HG02571 (cell line): ENCODE results near the gene MRTO4.
"Not testable (repeated sequence)": the region's sequence is repeated elsewhere in the genome, so short reads cannot be mapped to it uniquely, and the experiment has no call there.

Experiments used
- ATAC-seq: cut with Tn5 transposase; IDR thresholded peaks from one replicate; pipeline ENCODE4 v1.9.1; 2021; ENCODE audit warnings: mild to moderate bottlenecking, moderate library complexity; ENCODE audit not compliant: unreplicated experiment

Gene MRTO4

DNA sequence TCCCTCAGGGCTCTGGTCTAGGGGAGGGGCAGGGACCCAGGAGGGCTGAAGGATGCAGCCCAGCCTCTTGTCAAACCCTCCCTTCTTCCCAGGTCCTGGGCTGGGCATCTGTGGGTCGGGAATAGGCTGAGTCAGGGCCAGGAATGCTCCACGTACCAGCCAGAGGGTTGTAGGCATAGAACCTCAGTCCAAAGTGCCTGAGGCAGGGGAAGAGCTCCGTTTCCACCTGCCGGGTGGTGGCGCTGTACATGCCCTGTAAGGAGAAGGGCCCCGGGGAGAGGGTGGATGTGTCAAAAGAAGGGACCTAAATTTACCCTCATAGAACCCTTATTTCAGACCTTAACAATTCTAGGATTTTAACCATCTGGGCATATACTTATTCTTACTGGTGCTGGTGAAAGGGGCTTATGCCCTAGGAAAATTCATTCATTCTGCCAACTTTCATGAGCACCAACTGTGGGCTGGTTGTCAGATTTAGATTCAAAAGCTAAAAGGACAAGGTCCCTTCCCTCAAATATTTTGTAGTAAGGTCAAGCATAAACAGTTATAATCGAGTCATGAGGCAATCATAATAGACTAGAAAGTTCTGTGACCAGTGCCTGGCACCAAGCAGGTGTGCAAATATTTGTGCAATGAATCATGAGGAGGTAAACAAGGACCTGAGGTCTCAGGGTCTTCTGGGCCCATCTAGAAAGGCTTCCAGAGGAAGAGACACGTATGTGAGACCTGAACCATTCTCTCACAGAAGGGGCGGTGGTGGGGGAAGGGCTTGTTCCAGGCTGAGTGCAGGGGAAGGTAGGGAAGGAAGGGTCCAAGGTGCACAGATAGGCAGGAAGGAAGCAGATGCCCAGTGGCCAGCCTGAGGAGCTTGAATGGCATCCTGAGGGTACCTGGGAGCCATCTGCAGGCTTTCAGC is 18.1 kb downstream of the MRTO4 start:
- ATAC-seq, result not testable (repeated sequence)

DNA sequence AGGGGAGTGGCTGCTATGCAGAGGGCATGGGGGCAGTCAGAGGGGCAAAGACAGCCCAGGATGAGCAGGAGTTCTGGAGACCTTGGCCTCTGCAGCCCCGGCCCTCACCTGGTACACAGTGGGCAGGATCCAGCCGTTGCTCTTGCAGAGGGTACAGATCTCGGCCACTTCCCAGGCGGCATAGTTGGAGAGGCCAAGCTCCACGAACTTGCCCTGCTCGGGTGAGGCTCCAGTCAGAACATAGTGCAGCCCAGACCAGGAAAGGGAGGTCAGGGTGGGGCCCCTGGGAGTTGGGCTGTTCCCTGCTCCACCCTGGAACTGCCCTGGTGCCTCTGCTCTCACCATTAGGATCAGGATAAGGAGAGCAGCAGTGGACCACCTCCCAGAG is 18.7 kb downstream of the MRTO4 start:
- ATAC-seq, result not testable (repeated sequence)

- ATAC-seq, result no peak
Observed at GRCh38 chr1:19272064-19272463, 20.5 kb downstream of the MRTO4 start.

GRCh38 chr1:19273106-19273843 is 21.7 kb downstream of the MRTO4 start:
- no peak for ATAC-seq

DNA sequence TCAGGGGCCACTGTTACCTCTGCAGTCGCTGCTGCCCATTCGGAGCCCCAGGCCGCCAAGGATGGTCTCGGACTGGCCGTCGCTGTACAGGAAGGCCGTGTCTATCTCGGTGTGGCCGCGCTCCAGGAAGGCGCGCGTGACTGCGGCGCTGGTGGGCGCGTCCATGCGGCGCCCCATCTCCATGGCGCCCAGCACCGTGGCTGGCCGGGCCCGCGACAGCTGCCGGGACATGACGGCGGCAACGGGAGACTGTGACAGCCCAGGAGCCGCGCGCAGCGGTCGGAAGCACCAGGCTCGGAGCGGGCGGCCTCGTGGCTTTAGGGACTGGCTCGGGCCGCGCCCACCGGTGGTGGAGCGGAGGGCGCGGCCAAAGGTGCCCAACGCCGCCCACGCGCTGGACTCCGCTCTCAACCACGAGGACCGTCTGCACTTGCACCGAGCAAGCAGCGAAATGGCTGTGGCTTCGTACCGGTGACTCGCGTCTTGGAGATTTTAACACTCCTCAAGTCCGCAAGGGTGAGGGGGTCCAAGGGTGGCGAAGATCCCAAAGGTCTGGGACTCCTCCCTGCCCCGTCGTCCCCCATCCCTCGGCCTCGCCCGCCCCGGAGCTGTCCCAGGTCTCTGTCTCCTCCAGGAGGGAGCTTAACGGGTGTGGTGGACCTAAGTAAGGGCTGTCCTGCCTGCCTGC is 22.4 kb downstream of the MRTO4 start:
- ATAC-seq, result not testable (repeated sequence)

DNA sequence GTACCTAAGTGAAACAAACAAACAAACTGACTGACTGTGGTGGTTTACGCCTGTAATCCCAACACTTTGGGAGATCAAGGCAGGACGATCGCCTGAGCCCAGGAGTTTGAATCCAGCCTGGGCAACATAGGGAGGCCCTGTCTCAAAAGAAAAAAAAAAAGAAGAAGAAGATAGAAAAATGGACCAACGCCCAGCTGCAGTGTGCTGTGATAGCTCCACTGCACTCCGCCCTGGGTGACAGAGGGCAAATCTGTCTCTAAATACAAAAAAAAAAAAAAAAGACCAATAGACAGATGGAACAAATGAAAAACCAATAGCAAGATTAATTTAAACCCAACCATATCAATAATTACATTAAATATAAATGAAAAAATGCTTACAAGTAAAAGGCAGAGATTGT is 23.0 kb downstream of the MRTO4 start:
- ATAC-seq, result no peak

- ATAC-seq, result no peak
Observed at GRCh38 chr1:19283891-19284290, 32.3 kb downstream of the MRTO4 start.

- no peak for ATAC-seq
Observed at GRCh38 chr1:19284881-19285280, 33.3 kb downstream of the MRTO4 start.

DNA sequence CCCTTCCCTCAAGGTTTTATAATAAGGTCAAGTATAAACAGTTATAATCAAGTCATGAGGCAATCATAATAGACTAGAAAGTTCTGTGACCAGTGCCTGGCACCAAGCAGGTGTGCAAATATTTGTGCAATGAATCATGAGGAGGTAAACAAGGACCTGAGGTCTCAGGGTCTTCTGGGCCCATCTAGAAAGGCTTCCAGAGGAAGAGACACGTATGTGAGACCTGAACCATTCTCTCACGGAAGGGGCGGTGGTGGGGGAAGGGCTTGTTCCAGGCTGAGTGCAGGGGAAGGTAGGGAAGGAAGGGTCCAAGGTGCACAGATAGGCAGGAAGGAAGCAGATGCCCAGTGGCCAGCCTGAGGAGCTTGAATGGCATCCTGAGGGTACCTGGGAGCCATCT is 33.8 kb downstream of the MRTO4 start:
- ATAC-seq, result not testable (repeated sequence)

GRCh38 chr1:19285807-19286206 is 34.2 kb downstream of the MRTO4 start:
- ATAC-seq, result not testable (repeated sequence)

- ATAC-seq, result no peak
Observed at GRCh38 chr1:19287436-19288185, 36.0 kb downstream of the MRTO4 start.

DNA sequence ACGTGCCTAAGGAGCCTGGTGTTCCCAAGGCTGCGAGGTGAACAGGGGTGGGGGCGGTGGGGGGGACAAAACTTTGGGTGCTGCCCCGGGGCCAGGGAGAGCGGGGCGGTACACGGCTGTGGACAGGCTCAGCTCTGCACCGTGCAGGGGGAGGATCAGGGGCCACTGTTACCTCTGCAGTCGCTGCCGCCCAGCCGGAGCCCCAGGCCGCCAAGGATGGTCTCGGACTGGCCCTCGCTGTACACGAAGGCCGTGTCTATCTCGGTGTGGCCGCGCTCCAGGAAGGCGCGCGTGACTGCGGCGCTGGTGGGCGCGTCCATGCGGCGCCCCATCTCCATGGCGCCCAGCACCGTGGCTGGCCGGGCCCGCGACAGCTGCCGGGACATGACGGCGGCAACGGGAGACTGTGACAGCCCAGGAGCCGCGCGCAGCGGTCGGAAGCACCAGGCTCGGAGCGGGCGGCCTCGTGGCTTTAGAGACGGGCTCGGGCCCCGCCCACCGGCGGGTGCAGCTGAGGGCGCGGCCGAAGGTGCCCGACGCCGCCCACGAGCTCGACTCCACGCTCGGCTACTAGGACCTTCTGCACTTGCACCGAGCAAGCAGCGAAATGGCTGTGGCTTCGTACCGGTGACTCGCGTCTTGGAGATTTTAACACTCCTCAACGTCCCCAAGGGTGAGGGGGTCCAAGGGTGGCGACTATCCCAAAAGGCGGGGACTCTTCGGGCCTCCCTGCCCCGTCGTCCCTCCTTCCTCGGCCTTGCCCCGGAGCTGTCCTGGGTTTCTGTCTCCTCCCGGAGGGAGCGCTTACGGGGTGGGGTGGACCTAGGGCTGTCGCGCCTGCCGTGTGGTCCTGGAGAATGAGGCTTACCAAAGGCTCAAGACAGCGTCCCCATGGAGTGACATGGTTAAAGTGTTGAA is 37.0 kb downstream of the MRTO4 start, which contains the start of gene AKR7A3:
TSS of gene AKR7A3 (minus strand) at position 447 of the 918 bp plus-strand sequence. CDS start at position 386, 61 bp downstream.
- ATAC-seq, result not testable (repeated sequence)

GRCh38 chr1:19289244-19289643 is 37.6 kb downstream of the MRTO4 start:
- ATAC-seq, result no peak

DNA sequence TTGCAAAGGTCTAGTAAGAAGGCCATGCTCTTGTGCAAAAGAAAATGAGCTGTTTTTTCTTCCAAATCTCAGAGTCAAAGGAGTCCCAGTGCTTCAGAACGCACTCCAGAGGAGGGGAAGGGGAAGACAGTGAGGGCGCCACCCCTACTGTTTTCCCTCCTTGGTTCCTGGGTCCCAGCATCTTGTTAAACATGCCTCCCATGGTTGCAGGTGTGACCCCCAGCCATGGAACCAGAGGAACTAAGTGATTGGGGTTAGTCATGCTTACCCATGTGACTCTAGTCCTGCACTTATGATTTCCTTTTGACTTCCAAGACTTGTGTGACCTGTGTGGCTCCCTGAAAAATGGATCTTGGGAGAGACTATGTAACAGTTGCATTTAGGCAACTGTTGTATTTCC is 43.0 kb downstream of the MRTO4 start:
- no peak for ATAC-seq

- no peak for ATAC-seq
Observed at GRCh38 chr1:19300211-19300610, 48.6 kb downstream of the MRTO4 start.

DNA sequence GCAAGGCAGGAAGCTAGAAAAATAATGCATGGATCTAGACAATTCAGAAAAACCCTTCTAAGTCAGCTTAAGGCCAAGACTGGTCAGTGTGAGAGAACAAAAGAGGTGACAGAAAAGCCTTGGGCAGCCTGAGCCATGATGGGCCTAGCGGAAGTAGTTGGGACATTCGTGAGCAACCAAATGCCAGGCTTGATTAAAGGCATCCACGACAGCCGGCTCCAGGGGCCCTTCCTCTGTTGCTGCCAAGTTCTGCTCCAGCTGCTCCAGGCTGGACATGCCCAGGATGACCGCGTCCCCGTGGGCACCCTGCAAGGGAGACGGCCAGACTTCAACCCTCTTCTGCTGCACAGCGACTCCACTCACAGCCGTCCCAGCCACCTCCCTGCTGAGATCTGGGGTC is 52.5 kb downstream of the MRTO4 start:
- not testable (repeated sequence) for ATAC-seq

DNA sequence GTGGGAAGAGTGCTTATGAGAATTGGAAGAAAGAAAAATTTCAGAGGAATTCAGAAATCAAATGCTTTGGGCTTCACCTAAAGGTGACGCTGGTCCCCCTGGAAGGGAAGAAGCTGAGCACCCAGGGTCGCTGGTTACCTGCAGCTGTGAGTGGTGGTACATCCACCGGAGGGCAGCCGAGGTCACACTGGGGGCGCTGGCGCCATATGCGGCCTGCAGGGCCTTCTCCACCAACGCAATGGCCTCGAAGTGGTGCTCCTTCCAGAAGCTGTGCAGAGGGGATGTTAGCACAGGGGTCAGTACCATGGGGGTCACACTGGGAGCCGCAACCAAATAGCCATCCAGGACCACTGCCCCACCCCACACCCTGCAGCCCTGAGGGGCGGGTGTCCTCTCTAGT is 54.3 kb downstream of the MRTO4 start:
- no peak for ATAC-seq

DNA sequence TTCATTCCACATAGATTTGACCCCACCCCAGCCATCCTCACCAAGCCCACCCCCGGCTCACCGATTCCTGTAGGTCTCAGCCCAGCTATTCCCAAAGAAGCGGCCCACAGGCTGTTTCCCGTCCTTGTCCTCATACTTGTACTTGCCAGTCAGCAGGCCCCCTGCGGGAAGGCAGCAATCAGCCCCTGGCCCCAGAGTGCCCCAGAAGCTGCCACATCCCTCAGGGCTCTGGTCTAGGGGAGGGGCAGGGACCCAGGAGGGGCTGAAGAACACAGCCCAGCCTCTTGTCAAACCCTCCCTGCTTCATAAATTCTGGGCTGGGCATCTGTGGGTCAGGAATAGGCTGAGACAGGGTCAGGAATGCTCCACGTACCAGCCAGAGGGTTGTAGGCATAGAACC is 55.3 kb downstream of the MRTO4 start:
- no peak for ATAC-seq

- no peak for ATAC-seq
Observed at GRCh38 chr1:19307794-19308508, 56.3 kb downstream of the MRTO4 start.
